Cardiac muscle cell (in vitro differentiated cells and primary cell): ENCODE results near the gene ELOA. TPM values are rescaled to one million over a fixed set of nuclear protein-coding genes. Genes with fewer than 3 reads are reported as not detected.

Experiments
- DNase-seq, 2 donors: peaks; one replicate each; pipeline versions ENCODE4 v3.0.0 to v3.0.0-alpha.2; 2010 to 2017; ENCODE audit warnings: low read depth in 1 of 2, low spot score in 1 of 2
- H3K27ac ChIP-seq: fragments of 200-600 bp; sonication (generic); 2 replicates; pipeline ENCODE4 v1.5.1; 2016
- H3K27me3 ChIP-seq: fragments of 200-600 bp; sonication (generic); 2 replicates; pipeline ENCODE4 v1.6.0; 2016; ENCODE audit warnings: control low read depth
- H3K36me3 ChIP-seq: fragments of 200-600 bp; sonication (generic); 2 replicates; pipeline ENCODE4 v1.5.1; 2016; ENCODE audit warnings: control low read depth
- H3K4me1 ChIP-seq: fragments of 200-600 bp; sonication (generic); 2 replicates; pipeline ENCODE4 v1.8.1; 2017; ENCODE audit warnings: low read depth, mild to moderate bottlenecking, mixed run types
- H3K4me3 ChIP-seq: fragments of 200-600 bp; sonication (generic); 2 replicates; pipeline ENCODE4 v1.5.1; 2016; ENCODE audit warnings: mild to moderate bottlenecking
- H3K9me3 ChIP-seq: fragments of 200-600 bp; sonication (generic); 2 replicates; pipeline ENCODE4 v1.5.1; 2017; ENCODE audit warnings: low read depth, mild to moderate bottlenecking, control low read depth
- polyA plus RNA-seq: library from polyadenylated mRNA; unstranded; fragments of >200 nt; fragmentation: Nextera tagmentation; extraction: Ambion mirVana; gene quantifications from 2 replicates; pipeline ENCODE4 v1.2.1, GENCODE V29; 2016
- total RNA-seq: library from RNA; depleted of rRNA; stranded (reverse); fragments of >200 nt; gene quantifications from 2 replicates; pipeline ENCODE4 v1.2.3, GENCODE V29; 2016
- TF ChIP-seq, protein P1 (sequence below): IDR thresholded peaks from 2 replicates; pipeline ENCODE4 v1.5.1; 2012; ENCODE audit warnings: low read depth, mild to moderate bottlenecking, low read length

Gene ELOA
- total and polyA plus RNA-seq, 2 experiments from 2014 or later = 34.8 to 42.1 TPM

DNA sequence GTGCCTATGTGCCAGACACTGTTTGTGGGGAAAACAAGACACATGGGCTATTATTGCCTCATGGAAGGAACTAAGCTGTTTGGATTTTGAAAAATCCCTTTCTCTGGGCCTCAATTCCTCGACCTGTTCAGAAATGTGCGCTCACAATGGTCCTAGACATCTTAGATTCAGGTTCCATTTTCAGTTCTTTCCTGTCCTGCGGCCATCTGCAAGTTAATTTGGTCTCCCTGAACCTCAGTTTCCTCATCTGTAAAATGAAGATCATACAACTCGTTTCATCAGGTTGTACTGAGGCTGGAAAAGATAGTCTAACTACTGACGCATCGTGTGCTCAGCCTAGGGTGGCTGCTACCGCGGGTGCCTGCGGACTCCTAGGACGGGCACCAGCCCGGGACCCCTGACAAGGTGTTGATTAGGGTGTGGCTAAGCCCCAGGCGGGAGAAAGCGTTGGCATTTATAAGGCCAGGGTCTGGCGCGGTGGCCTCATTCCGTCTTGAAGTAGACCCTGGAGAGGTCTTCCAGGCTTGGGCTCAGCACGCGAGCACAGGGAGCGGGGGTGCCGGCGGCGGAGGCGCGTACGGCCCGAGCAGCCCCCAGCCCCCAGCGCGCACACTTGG is 493 bp upstream of the ELOA start:
- Histone ChIP-seq H3K4me3 (peak overlapping the region; percentile 66), H3K27me3 (no peaks in the 10 kb centered on the region), H3K36me3 (peaks cover under 1% of the 10 kb centered on the region), H3K27ac (peak overlapping the region; percentile 63), H3K4me1 (peaks cover 11% of the 10 kb centered on the region), H3K9me3 (no peaks in the 10 kb centered on the region)
- TF ChIP-seq, protein P1, sequence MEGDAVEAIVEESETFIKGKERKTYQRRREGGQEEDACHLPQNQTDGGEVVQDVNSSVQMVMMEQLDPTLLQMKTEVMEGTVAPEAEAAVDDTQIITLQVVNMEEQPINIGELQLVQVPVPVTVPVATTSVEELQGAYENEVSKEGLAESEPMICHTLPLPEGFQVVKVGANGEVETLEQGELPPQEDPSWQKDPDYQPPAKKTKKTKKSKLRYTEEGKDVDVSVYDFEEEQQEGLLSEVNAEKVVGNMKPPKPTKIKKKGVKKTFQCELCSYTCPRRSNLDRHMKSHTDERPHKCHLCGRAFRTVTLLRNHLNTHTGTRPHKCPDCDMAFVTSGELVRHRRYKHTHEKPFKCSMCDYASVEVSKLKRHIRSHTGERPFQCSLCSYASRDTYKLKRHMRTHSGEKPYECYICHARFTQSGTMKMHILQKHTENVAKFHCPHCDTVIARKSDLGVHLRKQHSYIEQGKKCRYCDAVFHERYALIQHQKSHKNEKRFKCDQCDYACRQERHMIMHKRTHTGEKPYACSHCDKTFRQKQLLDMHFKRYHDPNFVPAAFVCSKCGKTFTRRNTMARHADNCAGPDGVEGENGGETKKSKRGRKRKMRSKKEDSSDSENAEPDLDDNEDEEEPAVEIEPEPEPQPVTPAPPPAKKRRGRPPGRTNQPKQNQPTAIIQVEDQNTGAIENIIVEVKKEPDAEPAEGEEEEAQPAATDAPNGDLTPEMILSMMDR = no peak
- DNase-seq = peak in 1 of 2 donors; percentile 23

DNA sequence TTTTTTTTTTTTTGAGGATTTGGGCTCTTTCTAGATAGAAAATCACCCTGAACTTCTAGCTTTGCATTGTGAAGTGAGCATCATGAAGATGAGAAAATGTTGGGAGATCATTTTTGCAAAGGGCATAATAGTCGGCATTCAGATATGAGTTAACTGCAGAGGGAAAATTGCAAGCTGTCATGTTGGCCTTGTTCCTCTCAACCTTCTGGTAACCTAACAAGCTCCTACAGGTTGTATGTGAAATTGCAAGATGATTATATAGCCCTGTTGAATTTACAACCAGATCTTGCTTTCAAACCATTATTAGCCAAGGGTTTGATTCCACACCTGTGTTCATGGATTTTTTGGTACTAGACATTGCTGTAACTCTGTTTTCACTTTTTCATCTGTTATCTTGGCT is 2.2 kb downstream of the ELOA start:
- Histone ChIP-seq H3K9me3 (no peaks in the 10 kb centered on the region), H3K27me3 (no peaks in the 10 kb centered on the region), H3K36me3 (peaks cover 14% of the 10 kb centered on the region), H3K27ac (no peak overlapping the region), H3K4me3 (no peak overlapping the region), H3K4me1 (peaks cover 13% of the 10 kb centered on the region)
- DNase-seq = peak in 1 of 2 donors; percentile 56
- TF ChIP-seq, protein P1 = peak; percentile 50

DNA sequence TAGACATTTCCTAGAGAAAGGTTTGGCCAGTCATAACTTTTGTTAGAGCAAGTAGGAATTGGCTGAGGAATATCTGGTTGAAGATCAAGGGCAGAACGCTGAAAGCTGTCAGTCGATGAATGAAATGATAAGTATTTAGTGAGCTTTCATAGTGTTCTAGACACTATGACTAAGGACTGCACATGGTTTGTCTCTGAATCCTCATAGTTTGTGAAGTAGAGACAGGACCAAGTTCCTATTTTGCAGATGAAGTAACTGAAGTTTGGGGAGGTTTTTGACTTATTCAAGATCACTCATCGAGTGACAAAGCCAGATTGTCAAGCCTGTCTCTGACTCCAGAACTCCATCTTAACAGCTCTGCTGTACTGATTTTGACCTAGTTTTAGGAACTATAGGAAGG is 4.7 kb downstream of the ELOA start:
- Histone ChIP-seq H3K36me3 (peaks cover 38% of the 10 kb centered on the region), H3K4me3 (no peak overlapping the region), H3K27ac (no peak overlapping the region), H3K4me1 (peaks cover 13% of the 10 kb centered on the region), H3K9me3 (no peaks in the 10 kb centered on the region), H3K27me3 (no peaks in the 10 kb centered on the region)
- DNase-seq = no peak
- TF ChIP-seq, protein P1 = no peak

DNA sequence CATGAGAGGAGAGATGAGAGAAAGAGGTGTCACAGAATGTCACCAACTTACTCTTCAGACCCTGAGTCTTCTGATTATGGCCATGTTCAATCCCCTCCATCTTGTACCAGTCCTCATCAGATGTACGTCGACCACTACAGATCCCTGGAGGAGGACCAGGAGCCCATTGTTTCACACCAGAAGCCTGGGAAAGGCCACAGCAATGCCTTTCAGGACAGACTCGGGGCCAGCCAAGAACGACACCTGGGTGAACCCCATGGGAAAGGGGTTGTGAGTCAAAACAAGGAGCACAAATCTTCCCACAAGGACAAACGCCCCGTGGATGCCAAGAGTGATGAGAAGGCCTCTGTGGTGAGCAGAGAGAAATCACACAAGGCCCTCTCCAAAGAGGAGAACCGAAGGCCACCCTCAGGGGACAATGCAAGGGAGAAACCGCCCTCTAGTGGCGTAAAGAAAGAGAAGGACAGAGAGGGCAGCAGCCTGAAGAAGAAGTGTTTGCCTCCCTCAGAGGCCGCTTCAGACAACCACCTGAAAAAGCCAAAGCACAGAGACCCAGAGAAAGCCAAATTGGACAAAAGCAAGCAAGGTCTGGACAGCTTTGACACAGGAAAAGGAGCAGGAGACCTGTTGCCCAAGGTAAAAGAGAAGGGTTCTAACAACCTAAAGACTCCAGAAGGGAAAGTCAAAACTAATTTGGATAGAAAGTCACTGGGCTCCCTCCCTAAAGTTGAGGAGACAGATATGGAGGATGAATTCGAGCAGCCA is 8.0 kb downstream of the ELOA start:
- peak; percentile 71 to 74 for DNase-seq
- H3K27me3 ChIP-seq = no peaks in the 10 kb centered on the region
- TF ChIP-seq, protein P1 = peak; percentile 82
- no peak overlapping the region for H3K4me3 ChIP-seq
- peak overlapping the region; percentile 73 for H3K27ac ChIP-seq
- peaks cover 2% of the 10 kb centered on the region for H3K4me1 ChIP-seq
- peaks cover 66% of the 10 kb centered on the region for H3K36me3 ChIP-seq
- no peaks in the 10 kb centered on the region for H3K9me3 ChIP-seq

DNA sequence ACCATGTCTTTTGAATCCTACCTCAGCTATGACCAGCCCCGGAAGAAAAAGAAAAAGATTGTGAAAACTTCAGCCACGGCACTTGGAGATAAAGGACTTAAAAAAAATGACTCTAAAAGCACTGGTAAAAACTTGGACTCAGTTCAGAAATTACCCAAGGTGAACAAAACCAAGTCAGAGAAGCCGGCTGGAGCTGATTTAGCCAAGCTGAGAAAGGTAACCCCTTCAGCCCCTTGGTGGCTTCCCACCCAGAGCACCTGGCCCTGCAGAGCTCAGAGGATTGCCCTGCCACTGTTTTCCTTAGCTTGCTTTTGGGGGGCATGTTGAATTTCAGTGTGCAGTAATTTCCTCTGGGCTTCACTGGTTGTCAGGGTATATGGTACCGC is 8.5 kb downstream of the ELOA start:
- H3K36me3 ChIP-seq = peaks cover 72% of the 10 kb centered on the region

More for the DNA sequence above, 8.5 kb downstream of the ELOA start:
- Histone ChIP-seq H3K4me1 (peaks cover 2% of the 10 kb centered on the region), H3K4me3 (no peak overlapping the region), H3K9me3 (no peaks in the 10 kb centered on the region), H3K27ac (no peak overlapping the region), H3K27me3 (no peaks in the 10 kb centered on the region)
- DNase-seq = no peak
- TF ChIP-seq, protein P1 = no peak
